Stomach (tissue), 9 donors: ENCODE data around the gene MAVS. TPM values are rescaled to one million over a fixed set of nuclear protein-coding genes. Genes with fewer than 3 reads are reported as not detected.

ENCODE experiments used
- DNase-seq, 2 donors: peaks; one replicate each; pipeline versions ENCODE4 v3.0.0 to v3.0.0-alpha.2; 2013 to 2019
- H3K27ac ChIP-seq, 5 donors: fragments of 200-600 bp in 4 of 5; sonication (generic) in 4 of 5; one replicate each; pipeline ENCODE4 v1.5.1; 2013 to 2019; ENCODE audit warnings: mild to moderate bottlenecking in 1 of 5, moderate library complexity in 1 of 5
- H3K27me3 ChIP-seq, 3 donors: fragments of 200-600 bp; sonication (generic); one replicate each; pipeline ENCODE4 v1.5.1; 2017 to 2019; ENCODE audit warnings: mixed run types in 1 of 3
- H3K36me3 ChIP-seq, 4 donors: fragments of 200-600 bp; sonication (generic); 1 replicate in 3 of 4; 2 replicates in 1 of 4; pipeline ENCODE4 v1.5.1; 2016 to 2019
- H3K4me1 ChIP-seq, 4 donors: fragments of 200-600 bp; sonication (generic); one replicate each; pipeline ENCODE4 v1.5.1; 2016 to 2019
- H3K4me3 ChIP-seq, 4 donors: fragments of 200-600 bp; sonication (generic) in 3 of 4; one replicate each; pipeline ENCODE4 v1.5.1; 2016 to 2019; ENCODE audit warnings: mild to moderate bottlenecking in 1 of 4
- H3K9me3 ChIP-seq, 4 donors: fragments of 200-600 bp; sonication (generic); one replicate each; pipeline ENCODE4 v1.5.1; 2016 to 2019
- EP300 ChIP-seq: sonication (generic); formaldehyde crosslinking; IDR thresholded peaks from one replicate; pipeline ENCODE4 v1.6.1; 2017; ENCODE audit warnings: antibody characterized with exemption
- POLR2A ChIP-seq, 4 donors: fragments of 450-650 bp; IDR thresholded peaks; one replicate each; pipeline ENCODE4 v1.6.1; 2016; ENCODE audit warnings: antibody characterized with exemption in 4 of 4, control low read depth in 2 of 4, mild to moderate bottlenecking in 1 of 4, moderate library complexity in 1 of 4
- POLR2AphosphoS5 ChIP-seq, 3 donors: sonication (generic); formaldehyde crosslinking; IDR thresholded peaks; one replicate each; pipeline ENCODE4 v1.6.1; 2016; ENCODE audit warnings: antibody characterized with exemption in 3 of 3
- WGBS, 5 donors: extraction: QIAGEN DNeasy Blood & Tissue Kit in 3 of 5; methylation state at CpG; one replicate each; pipeline versions ENCODE4 v1.1.5 to v1.1.7; 2013 to 2018; 5-methylcytosine and 5-hydroxymethylcytosine counted together
- intact Hi-C: fragments of 100-400 bp; cut with DNase I; formaldehyde crosslinking; loops from one replicate; pipeline ENCODE4 v1.15.1; 2023; ENCODE audit warnings: low total_unique reads
- polyA plus RNA-seq, 3 donors: library from polyadenylated mRNA; stranded (reverse); fragments of 200-250 nt; gene quantifications; one replicate each; pipeline ENCODE4 v1.2.3, GENCODE V29; 2013
- total RNA-seq, 5 donors: library from RNA; depleted of rRNA; stranded (reverse); fragments of >200 nt; gene quantifications; one replicate each; pipeline versions ENCODE4 v1.1.0 to v1.2.3, GENCODE V29; 2014 to 2016
- TF ChIP-seq, protein P1 (sequence below), 7 experiments: fragments of 450-650 bp in 4 of 7; fragments of 200-600 bp in 3 of 7; sonication (generic) in 3 of 7; IDR thresholded peaks; one replicate each; pipeline ENCODE4 v1.5.1; 2016 to 2019; ENCODE audit warnings: antibody characterized with exemption in 7 of 7, control low read depth in 2 of 7, mild to moderate bottlenecking in 1 of 7
- donor health status: healthy with polysubstance abuse.
- donor health status: Bipolar disorder and iron deficiency.
- donor health status: healthy.

The MAVS gene
- total and polyA plus RNA-seq, 8 donors, result 6.3 to 50.4 (median 30.8) TPM

- intact Hi-C loops, result no loop called here
- Histone ChIP-seq H3K27me3 (no peaks in the 10 kb centered on the region), H3K9me3 (no peaks in the 10 kb centered on the region), H3K4me1 (peaks cover 53 to 74% (median 66%) of the 10 kb centered on the region in 4 donors), H3K36me3 (no peaks in the 10 kb centered on the region), H3K4me3 (no peak overlapping the region), H3K27ac (peak overlapping the region in 1 of 5 donors; percentile 20)
- no peak for DNase-seq
- TF ChIP-seq POLR2A (IDR thresholded peaks at IDR 0.05) (no peak), POLR2AphosphoS5 (IDR thresholded peaks at IDR 0.05) (no peak), EP300 (no peak)
- TF ChIP-seq, protein P1, sequence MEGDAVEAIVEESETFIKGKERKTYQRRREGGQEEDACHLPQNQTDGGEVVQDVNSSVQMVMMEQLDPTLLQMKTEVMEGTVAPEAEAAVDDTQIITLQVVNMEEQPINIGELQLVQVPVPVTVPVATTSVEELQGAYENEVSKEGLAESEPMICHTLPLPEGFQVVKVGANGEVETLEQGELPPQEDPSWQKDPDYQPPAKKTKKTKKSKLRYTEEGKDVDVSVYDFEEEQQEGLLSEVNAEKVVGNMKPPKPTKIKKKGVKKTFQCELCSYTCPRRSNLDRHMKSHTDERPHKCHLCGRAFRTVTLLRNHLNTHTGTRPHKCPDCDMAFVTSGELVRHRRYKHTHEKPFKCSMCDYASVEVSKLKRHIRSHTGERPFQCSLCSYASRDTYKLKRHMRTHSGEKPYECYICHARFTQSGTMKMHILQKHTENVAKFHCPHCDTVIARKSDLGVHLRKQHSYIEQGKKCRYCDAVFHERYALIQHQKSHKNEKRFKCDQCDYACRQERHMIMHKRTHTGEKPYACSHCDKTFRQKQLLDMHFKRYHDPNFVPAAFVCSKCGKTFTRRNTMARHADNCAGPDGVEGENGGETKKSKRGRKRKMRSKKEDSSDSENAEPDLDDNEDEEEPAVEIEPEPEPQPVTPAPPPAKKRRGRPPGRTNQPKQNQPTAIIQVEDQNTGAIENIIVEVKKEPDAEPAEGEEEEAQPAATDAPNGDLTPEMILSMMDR (IDR thresholded peaks at IDR 0.05), result no peak
- WGBS, 5 donors, result 69 to 83% (median 73%) methylated on average over 7 of the region's 7 CpGs
Measured at GRCh38 chr20:3814928-3815495, 31.6 kb upstream of the MAVS start.

- no peak overlapping the region for H3K4me3 ChIP-seq
- intact Hi-C loops, result no loop called here
- 77 to 84% (median 79%) methylated on average over 9 of the region's 9 CpGs for WGBS, 5 donors
Measured at GRCh38 chr20:3815703-3816315, 30.8 kb upstream of the MAVS start.

GRCh38 chr20:3818155-3819151, 28.2 kb upstream of the MAVS start:
- DNase-seq, result peak; percentile 84 to 91
- Histone ChIP-seq H3K36me3 (peaks cover 9 to 17% (median 16%) of the 10 kb centered on the region in 4 donors), H3K27ac (peak overlapping the region; percentile 68 to 100 (median 97)), H3K9me3 (no peaks in the 10 kb centered on the region), H3K27me3 (no peaks in the 10 kb centered on the region), H3K4me1 (peaks cover 29 to 53% (median 46%) of the 10 kb centered on the region in 4 donors), H3K4me3 (no peak overlapping the region)
- intact Hi-C loops, result no loop called here
- TF ChIP-seq, protein P1 (IDR thresholded peaks at IDR 0.05), result peak in 5 of 7 experiments; percentile 43 to 81 (median 66)
- TF ChIP-seq EP300, result no peak
- TF ChIP-seq POLR2AphosphoS5 (IDR thresholded peaks at IDR 0.05), result peak in 1 of 3 donors; percentile 78
- TF ChIP-seq POLR2A (IDR thresholded peaks at IDR 0.05), result no peak
- 62 to 75% (median 65%) methylated on average over 7 to 8 of the region's 8 CpGs for WGBS, 5 donors

More at GRCh38 chr20:3815703-3816315, 30.8 kb upstream of the MAVS start:
- TF ChIP-seq, protein P1 (IDR thresholded peaks at IDR 0.05), result no peak
- TF ChIP-seq POLR2A (IDR thresholded peaks at IDR 0.05) (no peak), EP300 (no peak), POLR2AphosphoS5 (IDR thresholded peaks at IDR 0.05) (no peak)
- H3K4me1 ChIP-seq, result peaks cover 45 to 66% (median 62%) of the 10 kb centered on the region in 4 donors
- H3K27ac ChIP-seq, result peak overlapping the region in 4 of 5 donors; percentile 10 to 35 (median 16)
- peak in 1 of 2 donors; percentile 32 for DNase-seq
- no peaks in the 10 kb centered on the region for H3K27me3 ChIP-seq
- H3K9me3 ChIP-seq, result no peaks in the 10 kb centered on the region
- H3K36me3 ChIP-seq, result no peaks in the 10 kb centered on the region
